Ovary (tissue), 9 donors: Measurements from ENCODE around the gene DIP2C. TPM values are rescaled to one million over a fixed set of nuclear protein-coding genes. Genes with fewer than 3 reads are reported as not detected.

Source experiments
- DNase-seq, 5 donors: peaks; one replicate each; pipeline ENCODE4 v3.0.0-alpha.2; 2019 to 2020
- H3K27ac ChIP-seq, 2 donors: fragments of 200-600 bp; one replicate each; pipeline versions ENCODE4 v1.5.1 to v1.8.0; 2019 to 2022
- H3K27me3 ChIP-seq: fragments of 200-600 bp; one replicate; pipeline ENCODE4 v1.8.0; 2022
- H3K36me3 ChIP-seq: fragments of 200-600 bp; sonication (generic); one replicate; pipeline ENCODE4 v1.5.1; 2019
- H3K4me1 ChIP-seq: one replicate; pipeline ENCODE4 v1.8.1; 2013; ENCODE audit warnings: mild to moderate bottlenecking, moderate library complexity; ENCODE audit not compliant: insufficient read depth
- H3K4me3 ChIP-seq: fragments of 200-600 bp; sonication (generic); one replicate; pipeline ENCODE4 v1.5.1; 2017
- H3K9me3 ChIP-seq, 2 donors: fragments of 200-600 bp in 1 of 2; sonication (generic) in 1 of 2; one replicate each; pipeline versions ENCODE4 v1.5.1 to v1.8.1; 2013 to 2019; ENCODE audit warnings: mild to moderate bottlenecking in 1 of 2, moderate library complexity in 1 of 2
- EP300 ChIP-seq: sonication (generic); formaldehyde crosslinking; IDR thresholded peaks from one replicate; pipeline ENCODE4 v1.6.1; 2017; ENCODE audit warnings: antibody characterized with exemption
- POLR2A ChIP-seq: fragments of 450-650 bp; IDR thresholded peaks from one replicate; pipeline ENCODE4 v1.6.1; 2017; ENCODE audit warnings: antibody characterized with exemption, mild to moderate bottlenecking, moderate library complexity
- WGBS, 3 donors: extraction: QIAGEN DNeasy Blood & Tissue Kit in 1 of 3; methylation state at CpG; one replicate each; pipeline versions ENCODE4 v1.1.5 to v1.1.7; 2013 to 2017; 5-methylcytosine and 5-hydroxymethylcytosine counted together
- intact Hi-C, 4 donors: fragments of 100-400 bp; cut with DNase I; formaldehyde crosslinking; loops; one replicate each; pipeline versions ENCODE4 v1.11.0 to v1.15.1; 2022 to 2023
- polyA plus RNA-seq, 2 donors: library from polyadenylated mRNA; stranded (reverse); fragments of 200-250 nt in 1 of 2; fragments of 350-450 nt in 1 of 2; fragmentation: Illumina TruSeq in 1 of 2; extraction: RNeasy Lipid Tissue Mini Kit (QIAGEN cat#74804) in 1 of 2; gene quantifications; one replicate each; pipeline ENCODE4 v1.2.3, GENCODE V29; 2013 to 2014
- total RNA-seq, 7 donors: library from RNA; depleted of rRNA in 2 of 7; stranded (reverse); fragments of >200 nt in 2 of 7; fragmentation: NEBNext Ultra II Directional in 3 of 7; extraction: Animal tissue kit (Norgen Biotek cat#: 25700) in 3 of 7; gene quantifications; one replicate each; pipeline versions ENCODE4 v1.1.0 to v1.2.4, GENCODE V29; 2016 to 2023
- TF ChIP-seq, protein P1 (sequence below), 3 donors: fragments of 450-650 bp in 2 of 3; fragments of 200-600 bp in 1 of 3; IDR thresholded peaks; one replicate each; pipeline versions ENCODE4 v1.5.1 to v1.8.0; 2016 to 2022; ENCODE audit warnings: antibody characterized with exemption in 3 of 3, mild to moderate bottlenecking in 1 of 3
- donor health status: DM: no; HTN: no; CAD: no; lungs with moderate emphysema.
- donor health status: DM: no; HTN: no; CAD: no.
- donor health status: Bipolar disorder and iron deficiency.
- donor health status: DM: yes; HTN: yes; CAD: no.
- donor health status: DM: no; HTN: no; CAD: no.
- donor health status: DM: yes; HTN: yes; CAD: no.

Gene DIP2C
- total and polyA plus RNA-seq, 9 donors: 10.1 to 29.4 (median 22.2) TPM

GRCh38 chr10:606762-607544 is 82.5 kb downstream of the DIP2C start:
- peak in 1 of 5 donors; percentile 29 for DNase-seq
- intact Hi-C loops: no loop called here
- Histone ChIP-seq H3K27me3 (no peaks in the 10 kb centered on the region), H3K9me3 (no peaks in the 10 kb centered on the region), H3K27ac (no peak overlapping the region), H3K4me1 (peaks cover 5% of the 10 kb centered on the region), H3K36me3 (no peaks in the 10 kb centered on the region), H3K4me3 (no peak overlapping the region)
- TF ChIP-seq POLR2A (no peak), EP300 (no peak)
- TF ChIP-seq, protein P1, sequence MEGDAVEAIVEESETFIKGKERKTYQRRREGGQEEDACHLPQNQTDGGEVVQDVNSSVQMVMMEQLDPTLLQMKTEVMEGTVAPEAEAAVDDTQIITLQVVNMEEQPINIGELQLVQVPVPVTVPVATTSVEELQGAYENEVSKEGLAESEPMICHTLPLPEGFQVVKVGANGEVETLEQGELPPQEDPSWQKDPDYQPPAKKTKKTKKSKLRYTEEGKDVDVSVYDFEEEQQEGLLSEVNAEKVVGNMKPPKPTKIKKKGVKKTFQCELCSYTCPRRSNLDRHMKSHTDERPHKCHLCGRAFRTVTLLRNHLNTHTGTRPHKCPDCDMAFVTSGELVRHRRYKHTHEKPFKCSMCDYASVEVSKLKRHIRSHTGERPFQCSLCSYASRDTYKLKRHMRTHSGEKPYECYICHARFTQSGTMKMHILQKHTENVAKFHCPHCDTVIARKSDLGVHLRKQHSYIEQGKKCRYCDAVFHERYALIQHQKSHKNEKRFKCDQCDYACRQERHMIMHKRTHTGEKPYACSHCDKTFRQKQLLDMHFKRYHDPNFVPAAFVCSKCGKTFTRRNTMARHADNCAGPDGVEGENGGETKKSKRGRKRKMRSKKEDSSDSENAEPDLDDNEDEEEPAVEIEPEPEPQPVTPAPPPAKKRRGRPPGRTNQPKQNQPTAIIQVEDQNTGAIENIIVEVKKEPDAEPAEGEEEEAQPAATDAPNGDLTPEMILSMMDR (IDR thresholded peaks at IDR 0.05): no peak
- 90 to 94% (median 91%) methylated on average over 28 of the region's 28 CpGs for WGBS, 3 donors

DNA sequence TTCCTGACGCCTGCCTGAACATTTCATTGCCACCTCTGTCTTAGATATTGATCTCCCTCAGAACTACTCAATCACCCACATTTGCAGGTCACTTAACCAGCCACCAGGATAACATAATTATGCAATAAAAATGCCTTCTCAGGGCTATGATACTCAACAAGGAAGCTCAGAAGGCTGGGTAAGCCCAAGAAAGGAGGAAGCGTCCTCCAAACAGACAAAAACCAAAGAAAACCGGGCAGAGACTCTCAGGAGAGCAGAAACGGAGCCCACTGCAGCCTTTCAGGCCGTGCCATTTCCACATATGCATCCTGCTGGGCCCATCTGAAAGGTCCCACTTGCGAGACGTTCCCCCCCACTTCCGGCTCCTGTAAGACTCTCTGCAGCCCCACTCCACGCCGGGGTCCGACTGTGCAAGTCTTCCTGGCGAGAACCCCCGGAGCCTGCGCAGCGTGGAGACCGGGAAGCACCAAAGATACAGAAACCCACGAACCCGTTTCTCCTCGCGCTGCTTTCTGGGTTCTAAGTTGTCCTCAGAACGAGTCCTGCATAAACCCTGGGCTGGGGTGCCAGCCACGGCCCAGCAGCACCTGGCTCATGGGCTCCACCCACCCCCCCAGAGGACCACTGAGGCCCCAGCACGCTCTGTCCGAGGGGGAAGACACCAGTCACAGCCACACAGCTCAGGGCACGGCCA is 83.7 kb downstream of the DIP2C start:
- H3K27ac ChIP-seq: no peak overlapping the region

DNA sequence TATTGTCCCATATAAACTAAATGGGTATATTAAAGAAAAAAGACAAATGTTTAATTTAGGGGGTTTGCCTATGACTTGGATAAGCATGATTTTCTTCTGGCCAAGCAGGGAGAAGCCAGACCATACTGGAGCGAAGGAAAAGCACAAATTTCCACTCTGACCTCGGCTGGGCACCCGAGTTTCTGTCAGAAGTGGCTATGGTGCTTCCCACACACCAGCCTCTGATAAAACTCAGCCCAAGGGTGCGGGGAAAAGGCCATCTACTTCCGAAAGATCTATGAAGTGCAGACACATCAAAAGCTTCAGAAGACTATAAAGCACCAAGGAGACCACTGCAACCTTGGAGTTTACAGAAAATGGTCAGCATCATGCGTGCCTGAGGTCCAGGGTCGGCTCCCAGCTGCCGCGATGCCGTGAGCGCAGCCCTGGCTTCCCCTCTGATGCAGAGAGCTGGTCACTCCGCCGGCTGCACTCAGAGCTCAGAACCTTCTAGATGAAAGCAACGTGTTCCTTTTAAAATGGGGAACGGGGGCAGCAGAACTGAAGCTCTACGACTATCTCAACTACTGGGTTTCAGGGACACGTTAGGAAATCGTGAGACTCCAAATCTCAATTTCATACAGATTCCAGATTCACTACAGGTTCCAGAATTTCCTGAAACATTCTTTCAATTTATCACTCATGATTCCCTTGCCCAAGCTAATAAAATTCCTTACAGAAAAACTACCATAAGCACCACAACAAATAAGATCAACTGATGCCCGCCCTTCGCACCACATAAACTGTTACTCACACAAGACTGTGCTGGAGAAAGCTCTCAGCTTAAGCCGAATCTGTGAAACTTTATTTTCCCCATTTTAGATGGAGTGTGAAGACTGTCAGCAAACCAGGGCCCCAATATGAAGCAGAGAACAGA is 84.5 kb downstream of the DIP2C start:
- peak in 4 of 5 donors; percentile 52 to 74 (median 60) for DNase-seq
- Histone ChIP-seq H3K27me3 (no peaks in the 10 kb centered on the region), H3K9me3 (no peaks in the 10 kb centered on the region), H3K4me3 (no peak overlapping the region), H3K36me3 (no peaks in the 10 kb centered on the region), H3K27ac (no peak overlapping the region), H3K4me1 (peaks cover 8% of the 10 kb centered on the region)
- 31 to 82% (median 47%) methylated on average over 21 of the region's 21 CpGs for WGBS, 3 donors
- TF ChIP-seq EP300: no peak
- intact Hi-C loops: no loop called here

More for the DNA sequence above, 83.7 kb downstream of the DIP2C start:
- TF ChIP-seq, protein P1 (IDR thresholded peaks at IDR 0.05): no peak
- TF ChIP-seq EP300: no peak
- no peak for TF ChIP-seq POLR2A
- no peaks in the 10 kb centered on the region for H3K27me3 ChIP-seq
- peak in 1 of 5 donors; percentile 33 for DNase-seq
- WGBS, 3 donors: 94 to 95% (median 95%) methylated on average over 25 of the region's 25 CpGs
- H3K4me1 ChIP-seq: peaks cover 8% of the 10 kb centered on the region
- no peaks in the 10 kb centered on the region for H3K9me3 ChIP-seq
- intact Hi-C loops: no loop called here
- no peaks in the 10 kb centered on the region for H3K36me3 ChIP-seq
- H3K4me3 ChIP-seq: no peak overlapping the region

GRCh38 chr10:603745-604144 is 85.7 kb downstream of the DIP2C start:
- Histone ChIP-seq H3K27ac (no peak overlapping the region), H3K4me1 (peaks cover 8% of the 10 kb centered on the region), H3K9me3 (no peaks in the 10 kb centered on the region), H3K4me3 (no peak overlapping the region), H3K27me3 (no peaks in the 10 kb centered on the region), H3K36me3 (no peaks in the 10 kb centered on the region)
- DNase-seq: peak in 1 of 5 donors; percentile 28
- TF ChIP-seq EP300 (no peak), POLR2A (no peak)
- TF ChIP-seq, protein P1 (IDR thresholded peaks at IDR 0.05): no peak
- intact Hi-C loops: no loop called here
- 69 to 84% (median 79%) methylated on average over 5 to 6 of the region's 6 CpGs for whole genome bisulfite sequencing, 3 donors
